Heart left ventricle (tissue), 13 donors: Measurements from ENCODE around the gene TSC22D1.

ENCODE experiments used
- CTCF ChIP-seq, 12 donors: fragments of 200-600 bp; sonication (generic) in 4 of 12; IDR thresholded peaks; one replicate each; pipeline versions ENCODE4 v1.5.0 to v1.8.0; 2018 to 2022; ENCODE audit warnings: antibody characterized with exemption in 12 of 12, mild to moderate bottlenecking in 5 of 12
- POLR2A ChIP-seq, 2 donors: fragments of 450-650 bp; IDR thresholded peaks; one replicate each; pipeline ENCODE4 v1.6.1; 2017; ENCODE audit warnings: antibody characterized with exemption in 2 of 2, mild to moderate bottlenecking in 2 of 2, moderate library complexity in 2 of 2
- donor health status: ischemic (EF 13 %, LVEDD 7.1; RV severe dilation, severe dysfunction).
- donor health status: DM: no; HTN: yes; CAD: no.
- donor health status: DM: no; HTN: no; CAD: no.
- donor health status: ischemic (EF 25% LVEDD 6.9; RV normal size, moderate dysfunction).
- donor health status: ischemic (EF 25% LVEDD 5.7; RV mildly dilated, moderate dysfunction).
- donor health status: ischemic (EF 35%, LVEDD 5.7; RV mildly dilated, moderate dysfunction).
- donor health status: nonischemic (EF 11% LVEDD 7.7; RV severe dilation, severe dysfunction).
- donor health status: DM: yes; HTN: yes; CAD: no.
- donor health status: PGD.
- donor health status: ischemic (EF 29% LVEDD 5.4; RV normal size, mild dysfunction).
- donor health status: nonischemic (EF 23%, LVEDD 6.1; RV moderate dilation, normal function).

GRCh38 chr13:44549476-44549875, 26.7 kb downstream of the TSC22D1 start:
- TF ChIP-seq POLR2A (IDR thresholded peaks at IDR 0.05) (no peak), CTCF (IDR thresholded peaks at IDR 0.05) (no peak)
